ENCODE results near the gene PIK3R5. TPM values are rescaled to one million over a fixed set of nuclear protein-coding genes. Genes with fewer than 3 reads are reported as not detected.

Gene PIK3R5
- total RNA-seq, 2 experiments from 2014 or later = 46.7 to 50.4 TPM

DNA sequence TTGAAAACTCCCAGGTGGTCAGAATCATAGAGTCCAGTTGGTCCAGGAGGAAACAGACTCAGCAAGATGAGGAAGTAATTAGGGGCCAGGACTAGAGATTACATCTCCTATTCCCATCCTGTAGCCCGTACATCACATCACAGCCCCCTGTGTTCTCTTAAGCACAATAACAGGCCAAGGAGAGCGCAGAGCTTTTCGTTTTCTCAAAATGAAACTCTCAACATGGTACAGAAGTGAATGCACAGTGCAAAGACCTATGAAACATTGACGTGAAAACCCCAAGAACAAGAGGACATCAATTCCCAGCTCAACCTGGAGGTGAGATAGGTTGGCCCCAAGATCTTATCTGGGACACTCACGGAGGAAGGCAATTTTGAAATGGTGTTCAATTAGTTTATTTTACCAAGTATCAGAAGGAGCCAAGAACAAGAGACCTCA is 9.0 kb downstream of the PIK3R5 start:
- CTCF ChIA-PET = interaction anchor here (0.9 to 3.3 kb wide), 5 partner anchors 8 to 61 kb away, joined by 3 to 17 read pairs (median 5); no protein-coding TSS in a partner anchor
- intact Hi-C loops (cut with micrococcal nuclease) = no loop called here
- peaks cover 8% of the 10 kb centered on the region for H3K9me3 Mint-ChIP-seq
- POLR2A ChIA-PET = interaction anchor here (1.9 to 20.0 kb wide), 4 partner anchors 8 to 40 kb away, joined by 7 to 333 read pairs (median 8); partner anchors contain the start of gene PIK3R5
- ATAC-seq (peak; percentile 72), DNase-seq (peak; percentile 44)
- H3K4me1 Mint-ChIP-seq (ENCODE audit: low read depth) = peaks cover 94% of the 10 kb centered on the region
- no peaks in the 10 kb centered on the region for H3K27me3 Mint-ChIP-seq
- peak overlapping the region; percentile 30 for H3K4me3 Mint-ChIP-seq
- H3K36me3 Mint-ChIP-seq (ENCODE audit: low read depth) = peaks cover 76% of the 10 kb centered on the region
- TF ChIP-seq, protein P1, sequence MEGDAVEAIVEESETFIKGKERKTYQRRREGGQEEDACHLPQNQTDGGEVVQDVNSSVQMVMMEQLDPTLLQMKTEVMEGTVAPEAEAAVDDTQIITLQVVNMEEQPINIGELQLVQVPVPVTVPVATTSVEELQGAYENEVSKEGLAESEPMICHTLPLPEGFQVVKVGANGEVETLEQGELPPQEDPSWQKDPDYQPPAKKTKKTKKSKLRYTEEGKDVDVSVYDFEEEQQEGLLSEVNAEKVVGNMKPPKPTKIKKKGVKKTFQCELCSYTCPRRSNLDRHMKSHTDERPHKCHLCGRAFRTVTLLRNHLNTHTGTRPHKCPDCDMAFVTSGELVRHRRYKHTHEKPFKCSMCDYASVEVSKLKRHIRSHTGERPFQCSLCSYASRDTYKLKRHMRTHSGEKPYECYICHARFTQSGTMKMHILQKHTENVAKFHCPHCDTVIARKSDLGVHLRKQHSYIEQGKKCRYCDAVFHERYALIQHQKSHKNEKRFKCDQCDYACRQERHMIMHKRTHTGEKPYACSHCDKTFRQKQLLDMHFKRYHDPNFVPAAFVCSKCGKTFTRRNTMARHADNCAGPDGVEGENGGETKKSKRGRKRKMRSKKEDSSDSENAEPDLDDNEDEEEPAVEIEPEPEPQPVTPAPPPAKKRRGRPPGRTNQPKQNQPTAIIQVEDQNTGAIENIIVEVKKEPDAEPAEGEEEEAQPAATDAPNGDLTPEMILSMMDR (IDR thresholded peaks at IDR 0.05) = no peak
- H3K27ac Mint-ChIP-seq = peak overlapping the region; percentile 87

DNA sequence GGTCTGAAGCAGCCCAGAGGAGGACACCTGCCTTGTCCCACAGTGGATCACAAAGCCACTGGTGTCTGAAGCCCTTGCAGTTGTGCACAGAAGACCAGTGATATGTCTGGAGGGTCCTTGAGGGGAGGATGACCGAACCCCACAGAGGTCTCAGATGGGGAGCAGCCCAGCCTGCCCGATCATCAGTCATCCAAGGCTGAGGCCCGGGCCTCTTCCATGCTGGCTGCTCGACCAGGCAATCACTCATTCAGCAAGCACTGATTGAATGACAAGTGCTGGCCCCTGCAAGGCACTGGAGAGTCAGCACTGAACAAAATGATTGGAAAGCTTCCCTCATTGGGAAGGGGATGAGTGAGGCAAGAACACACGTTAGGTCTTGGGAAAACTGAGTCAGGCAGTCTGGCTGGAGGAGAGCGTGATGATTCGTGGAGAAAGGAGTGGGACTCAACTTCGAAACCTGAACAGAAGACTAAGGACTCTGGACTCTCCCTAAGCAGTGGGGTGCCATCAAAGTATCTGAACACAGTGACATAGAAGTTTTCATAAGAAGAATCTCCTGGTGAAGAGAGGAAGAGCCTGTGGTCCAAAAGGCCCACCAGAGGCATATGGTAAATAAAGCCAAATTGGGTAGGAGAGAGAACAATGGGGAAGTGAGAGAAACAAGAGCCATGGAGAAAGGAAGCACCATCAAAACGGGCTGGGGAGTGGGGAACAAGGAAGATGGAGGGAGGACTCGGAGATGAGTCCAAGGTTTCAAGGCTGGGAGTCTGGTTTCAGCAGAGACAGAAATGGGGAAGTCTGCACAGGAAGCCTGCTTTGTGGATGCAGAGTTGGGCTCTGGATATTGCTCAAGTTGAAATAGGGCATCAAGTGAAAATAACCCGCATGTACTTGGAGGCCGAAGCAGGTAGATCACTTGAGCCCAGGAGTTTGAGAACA is 10.2 kb downstream of the PIK3R5 start:
- CTCF ChIA-PET = interaction anchor here (0.9 to 1.1 kb wide), 2 partner anchors 36 kb away, joined by 3 read pairs; no protein-coding TSS in a partner anchor

DNA sequence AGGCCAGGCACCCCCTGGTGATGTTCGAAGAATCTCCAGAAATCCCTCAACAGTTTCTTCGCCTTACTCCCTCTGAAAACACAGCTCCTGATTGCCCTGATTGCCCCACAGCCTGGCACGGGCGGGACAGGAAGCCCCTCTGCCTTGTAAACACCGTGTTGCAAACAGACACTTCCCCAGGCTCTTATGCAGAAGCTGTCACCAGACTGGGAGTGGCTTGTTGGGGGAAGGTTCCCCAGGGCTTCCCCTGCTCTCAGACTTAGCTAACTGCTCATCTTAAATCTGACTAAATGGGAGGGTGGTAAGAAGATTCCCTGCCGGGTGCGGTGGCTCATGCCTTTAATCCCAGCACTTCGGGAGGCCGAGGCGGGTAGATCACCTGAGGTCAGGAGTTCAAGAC is 11.2 kb downstream of the PIK3R5 start:
- TF ChIP-seq, protein P1 (IDR thresholded peaks at IDR 0.05) = no peak
- Mint-ChIP-seq H3K4me3 (peak overlapping the region; percentile 8), H3K36me3 (ENCODE audit: low read depth) (peaks cover 74% of the 10 kb centered on the region), H3K27me3 (no peaks in the 10 kb centered on the region), H3K9me3 (peaks cover 19% of the 10 kb centered on the region), H3K27ac (peak overlapping the region; percentile 87), H3K4me1 (ENCODE audit: low read depth) (peaks cover 95% of the 10 kb centered on the region)
- intact Hi-C loops (cut with micrococcal nuclease) = no loop called here
- CTCF ChIA-PET = interaction anchor here (1.1 to 4.9 kb wide), 5 partner anchors 10 to 104 kb away, joined by 3 to 40 read pairs (median 5); no protein-coding TSS in a partner anchor
- DNase-seq (peak; percentile 87), ATAC-seq (peak; percentile 79)
- POLR2A ChIA-PET = interaction anchor here (0.8 to 20.0 kb wide), 4 partner anchors 9 to 31 kb away, joined by 3 to 333 read pairs (median 10); partner anchors contain the start of gene PIK3R5

More for the DNA sequence above, 10.2 kb downstream of the PIK3R5 start:
- H3K9me3 Mint-ChIP-seq = peaks cover 19% of the 10 kb centered on the region
- intact Hi-C loops (cut with micrococcal nuclease) = no loop called here
- no peak for ATAC-seq
- H3K36me3 Mint-ChIP-seq (ENCODE audit: low read depth) = peaks cover 78% of the 10 kb centered on the region
- TF ChIP-seq, protein P1 (IDR thresholded peaks at IDR 0.05) = no peak
- no peak overlapping the region for H3K4me3 Mint-ChIP-seq
- DNase-seq = no peak
- H3K4me1 Mint-ChIP-seq (ENCODE audit: low read depth) = peaks cover 96% of the 10 kb centered on the region
- no peaks in the 10 kb centered on the region for H3K27me3 Mint-ChIP-seq
- POLR2A ChIA-PET = interaction anchor here (0.5 to 20.0 kb wide), 6 partner anchors 8 to 32 kb away, joined by 3 to 333 read pairs (median 7); partner anchors contain the start of gene PIK3R5
- peak overlapping the region; percentile 87 for H3K27ac Mint-ChIP-seq

DNA sequence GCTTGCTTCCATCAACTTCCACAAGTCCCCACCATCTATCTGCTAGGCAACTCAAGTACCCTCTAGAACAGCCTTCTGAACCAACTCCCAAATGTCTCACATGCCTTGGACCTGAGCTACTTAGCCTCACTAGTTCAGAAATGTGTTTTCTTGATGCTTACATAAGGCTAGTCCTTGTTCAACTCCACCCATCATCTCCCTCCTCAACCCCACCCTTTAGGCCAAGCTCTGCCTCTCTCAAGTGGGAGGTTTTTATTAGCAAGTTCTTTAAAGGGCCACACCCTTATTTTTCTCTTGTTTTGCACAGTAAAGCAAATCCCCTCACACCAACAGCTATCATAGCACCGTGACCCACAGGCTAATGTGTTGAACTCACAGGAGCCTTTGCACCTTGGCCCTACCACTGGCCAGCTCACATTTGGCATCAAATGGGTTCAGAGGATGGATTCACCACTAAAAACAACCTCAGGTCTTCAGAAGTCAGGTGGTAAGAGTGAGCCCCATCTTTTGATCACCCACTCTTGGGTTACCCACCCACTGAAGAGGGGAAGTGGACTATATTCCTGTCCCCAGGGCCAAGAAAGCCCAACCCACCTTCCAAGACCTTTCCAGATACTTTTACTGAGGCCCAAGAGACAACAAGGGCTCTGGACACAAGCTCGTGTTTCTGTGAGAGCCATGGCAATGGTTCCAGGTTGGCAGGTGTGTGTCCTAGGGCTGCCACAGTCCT is 12.2 kb downstream of the PIK3R5 start:
- TF ChIP-seq, protein P1 (IDR thresholded peaks at IDR 0.05) = no peak
- CTCF ChIA-PET = interaction anchor here (0.8 to 4.9 kb wide), 7 partner anchors 9 to 103 kb away, joined by 3 to 40 read pairs (median 4); no protein-coding TSS in a partner anchor
- POLR2A ChIA-PET = interaction anchor here (2.1 to 20.0 kb wide), 2 partner anchors 10 kb away, joined by 14 to 333 read pairs; no protein-coding TSS in a partner anchor
- Mint-ChIP-seq H3K27ac (peak overlapping the region; percentile 62), H3K27me3 (no peaks in the 10 kb centered on the region), H3K36me3 (ENCODE audit: low read depth) (peaks cover 67% of the 10 kb centered on the region), H3K9me3 (peaks cover 19% of the 10 kb centered on the region), H3K4me3 (no peak overlapping the region), H3K4me1 (ENCODE audit: low read depth) (peaks cover 95% of the 10 kb centered on the region)
- ATAC-seq = no peak
- DNase-seq = no peak
- intact Hi-C loops (cut with micrococcal nuclease) = no loop called here
